Esophagus squamous epithelium (tissue), 5 donors: ENCODE results near the gene LYPLA2. TPM values are rescaled to one million over a fixed set of nuclear protein-coding genes. Genes with fewer than 3 reads are reported as not detected.
"Not testable (repeated sequence)": the region's sequence is repeated elsewhere in the genome, so short reads cannot be mapped to it uniquely, and the experiment has no call there.

Source experiments
- DNase-seq: peaks from one replicate; lab custom pipeline; 2025; lab: John Stamatoyannopoulos, UW
- H3K27ac ChIP-seq, 4 donors: fragments of 200-600 bp; sonication (generic); one replicate each; pipeline ENCODE4 v1.5.1; 2016 to 2019; ENCODE audit warnings: mild to moderate bottlenecking in 1 of 4
- H3K27me3 ChIP-seq, 4 donors: fragments of 200-600 bp; sonication (generic); 1 replicate in 3 of 4; 2 replicates in 1 of 4; pipeline versions ENCODE4 v1.5.1 to v1.6.0; 2017 to 2021; ENCODE audit warnings: antibody characterized with exemption in 1 of 4
- H3K36me3 ChIP-seq, 3 donors: fragments of 200-600 bp; sonication (generic); one replicate each; pipeline ENCODE4 v1.5.1; 2016 to 2019
- H3K4me1 ChIP-seq, 3 donors: fragments of 200-600 bp; sonication (generic); one replicate each; pipeline ENCODE4 v1.5.1; 2017 to 2019
- H3K4me3 ChIP-seq, 4 donors: fragments of 200-600 bp; sonication (generic); 1 replicate in 3 of 4; 2 replicates in 1 of 4; pipeline ENCODE4 v1.5.1; 2016 to 2019; ENCODE audit warnings: mild to moderate bottlenecking in 2 of 4, moderate library complexity in 1 of 4
- H3K9me3 ChIP-seq, 3 donors: fragments of 200-600 bp; sonication (generic); one replicate each; pipeline ENCODE4 v1.5.1; 2016 to 2019
- CTCF ChIP-seq, 6 experiments: fragments of 450-650 bp in 4 of 6; fragments of 200-600 bp in 2 of 6; sonication (generic) in 2 of 6; IDR thresholded peaks; one replicate each; pipeline ENCODE4 v1.5.1; 2016 to 2019; ENCODE audit warnings: antibody characterized with exemption in 6 of 6, mild to moderate bottlenecking in 4 of 6, moderate library complexity in 4 of 6
- POLR2A ChIP-seq, 4 donors: fragments of 450-650 bp; IDR thresholded peaks; one replicate each; pipeline ENCODE4 v1.6.1; 2017; ENCODE audit warnings: antibody characterized with exemption in 4 of 4, mild to moderate bottlenecking in 4 of 4, moderate library complexity in 3 of 4
- WGBS, 2 donors: methylation state at CpG; one replicate each; pipeline ENCODE4 v1.1.5; 2018; 5-methylcytosine and 5-hydroxymethylcytosine counted together
- intact Hi-C: fragments of 100-400 bp; cut with DNase I; formaldehyde crosslinking; loops from one replicate; pipeline ENCODE4 v1.15.0; 2022
- total RNA-seq, 4 donors: library from RNA; depleted of rRNA; stranded (reverse); fragments of >200 nt; gene quantifications; one replicate each; pipeline ENCODE4 v1.1.0, GENCODE V29; 2016
- donor health status: DM: yes; HTN: yes; CAD: no.

The LYPLA2 gene
- total RNA-seq, 4 donors from 2014 or later, result 51.9 to 75.5 (median 64.4) TPM

- H3K36me3 ChIP-seq, result peaks cover 0 to 44% (median 15%) of the 10 kb centered on the region in 3 donors
- peak overlapping the region; percentile 66 to 90 (median 85) for H3K4me3 ChIP-seq
- peaks cover 20 to 49% (median 24%) of the 10 kb centered on the region in 3 donors for H3K4me1 ChIP-seq
- H3K27me3 ChIP-seq, result no peaks in the 10 kb centered on the region
- no peaks in the 10 kb centered on the region for H3K9me3 ChIP-seq
- no peak for DNase-seq
- H3K27ac ChIP-seq, result peak overlapping the region; percentile 92 to 97 (median 96)
- TF ChIP-seq POLR2A (IDR thresholded peaks at IDR 0.05), result no peak
- no peak for TF ChIP-seq CTCF (IDR thresholded peaks at IDR 0.05)
- WGBS, 2 donors, result 6 to 31% methylated on average over 8 to 15 of the region's 19 CpGs
- intact Hi-C loops, result loop anchor here (10.0 kb wide), 1 partner anchor 63 kb away; the partner anchor contains the start of gene FUCA1
Observed at GRCh38 chr1:23801338-23801748, 10.4 kb downstream of the LYPLA2 start.

- H3K9me3 ChIP-seq, result no peaks in the 10 kb centered on the region
- 28 to 52% methylated on average over 3 to 10 of the region's 10 CpGs for WGBS, 2 donors
- DNase-seq, result no peak
- peaks cover 20 to 46% (median 24%) of the 10 kb centered on the region in 3 donors for H3K4me1 ChIP-seq
- H3K27ac ChIP-seq, result peak overlapping the region in 3 of 4 donors; percentile 92 to 97 (median 96)
- no peak for TF ChIP-seq POLR2A (IDR thresholded peaks at IDR 0.05)
- no peak for TF ChIP-seq CTCF (IDR thresholded peaks at IDR 0.05)
- peak overlapping the region in 1 of 4 donors; percentile 90 for H3K4me3 ChIP-seq
- no peaks in the 10 kb centered on the region for H3K27me3 ChIP-seq
- intact Hi-C loops, result loop anchor here (10.0 kb wide), 1 partner anchor 63 kb away; the partner anchor contains the start of gene FUCA1
- peaks cover 0 to 44% (median 11%) of the 10 kb centered on the region in 3 donors for H3K36me3 ChIP-seq
Observed at GRCh38 chr1:23801876-23802275, 10.9 kb downstream of the LYPLA2 start.

- not testable (repeated sequence) for H3K9me3 ChIP-seq, H3K27me3 ChIP-seq, DNase-seq, H3K4me3 ChIP-seq, H3K27ac ChIP-seq
- intact Hi-C loops, result loop anchor here (10.0 kb wide), 1 partner anchor 62 kb away; the partner anchor contains the start of gene FUCA1
- H3K36me3 ChIP-seq, result peaks cover 0 to 41% (median 1%) of the 10 kb centered on the region in 3 donors
- 89 to 93% methylated on average over 7 of the region's 7 CpGs for WGBS, 2 donors
- peaks cover 20 to 36% (median 24%) of the 10 kb centered on the region in 3 donors for H3K4me1 ChIP-seq
Observed at GRCh38 chr1:23802809-23803342, 11.9 kb downstream of the LYPLA2 start.

- no peaks in the 10 kb centered on the region for H3K27me3 ChIP-seq
- intact Hi-C loops, result loop anchor here (10.0 kb wide), 1 partner anchor 61 kb away; the partner anchor contains the start of gene FUCA1
- WGBS, 2 donors, result 88 to 95% methylated on average over 5 of the region's 5 CpGs
Observed at GRCh38 chr1:23803674-23804073, 12.7 kb downstream of the LYPLA2 start.

GRCh38 chr1:23804183-23804835, 13.4 kb downstream of the LYPLA2 start:
- WGBS, 2 donors, result 82 to 88% methylated on average over 3 to 6 of the region's 7 CpGs
- DNase-seq, result no peak
- Histone ChIP-seq H3K27me3 (no peaks in the 10 kb centered on the region), H3K36me3 (peaks cover 0 to 34% (median 0%) of the 10 kb centered on the region in 3 donors), H3K27ac (peak overlapping the region in 1 of 4 donors; percentile 14), H3K9me3 (no peaks in the 10 kb centered on the region), H3K4me3 (no peak overlapping the region), H3K4me1 (peaks cover 13 to 22% (median 13%) of the 10 kb centered on the region in 3 donors)
- intact Hi-C loops, result loop anchor here (10.0 kb wide), 1 partner anchor 60 kb away; the partner anchor contains the start of gene FUCA1
- TF ChIP-seq CTCF (IDR thresholded peaks at IDR 0.05), result no peak
- TF ChIP-seq POLR2A (IDR thresholded peaks at IDR 0.05), result no peak

More at GRCh38 chr1:23803674-23804073, 12.7 kb downstream of the LYPLA2 start:
- DNase-seq, result no peak
- Histone ChIP-seq H3K9me3 (no peaks in the 10 kb centered on the region), H3K4me1 (peaks cover 18 to 28% (median 19%) of the 10 kb centered on the region in 3 donors), H3K36me3 (peaks cover 0 to 36% (median 0%) of the 10 kb centered on the region in 3 donors), H3K4me3 (no peak overlapping the region), H3K27ac (no peak overlapping the region)
- no peak for TF ChIP-seq CTCF (IDR thresholded peaks at IDR 0.05)
- TF ChIP-seq POLR2A (IDR thresholded peaks at IDR 0.05), result no peak
